Sigmoid colon (tissue), 3 donors: ENCODE measurements around the gene WNK2.

Experiments used
- CTCF ChIP-seq, 4 experiments: fragments of 450-650 bp in 3 of 4; fragments of 200-600 bp in 1 of 4; IDR thresholded peaks; one replicate each; pipeline ENCODE4 v1.5.1; 2016 to 2019; ENCODE audit warnings: antibody characterized with exemption in 4 of 4, mild to moderate bottlenecking in 3 of 4, moderate library complexity in 2 of 4
- POLR2A ChIP-seq, 2 donors: fragments of 450-650 bp; IDR thresholded peaks; one replicate each; pipeline ENCODE4 v1.6.1; 2016; ENCODE audit warnings: antibody characterized with exemption in 2 of 2, mild to moderate bottlenecking in 2 of 2, moderate library complexity in 2 of 2

DNA sequence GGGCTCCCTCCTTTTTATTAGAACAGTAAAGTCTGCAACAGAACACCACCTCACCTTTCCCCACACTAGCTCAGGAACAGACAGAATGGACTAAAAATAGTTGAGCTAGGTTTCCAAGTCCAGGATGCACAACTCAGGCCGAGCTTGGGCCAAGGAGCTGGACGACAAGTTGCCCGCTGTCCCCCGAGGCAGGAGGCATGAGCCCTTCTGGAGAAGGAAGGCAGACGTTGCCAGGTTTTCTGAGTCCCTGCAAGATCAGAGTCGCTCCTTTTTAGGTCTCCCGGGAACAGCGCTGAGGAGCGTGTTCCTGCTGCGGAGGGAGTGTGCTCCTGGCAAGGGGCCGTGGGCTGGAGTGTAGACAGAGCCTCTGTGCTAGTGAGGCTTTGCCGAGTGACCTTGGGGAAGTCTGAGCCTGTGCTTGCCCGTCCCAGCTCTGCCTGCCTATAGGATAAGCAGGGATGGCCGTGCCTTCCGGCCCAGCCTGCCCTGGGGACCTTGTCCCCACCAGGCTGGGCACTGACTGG lies 121.6 kb downstream of the WNK2 start:
- no peak for TF ChIP-seq POLR2A (IDR thresholded peaks at IDR 0.05)
- TF ChIP-seq CTCF (IDR thresholded peaks at IDR 0.05) = no peak
